ENCODE data around the gene RING1.

The RING1 gene

GRCh38 chr6:33208091-33208967 lies at the start of gene RING1:
RING1 (plus strand) TSS chr6:33208500; CDS start chr6:33208823, 323 bp downstream.
- DNase-seq (ENCODE audit: low read depth) = no peak

GRCh38 chr6:33160096-33160495 lies 48.2 kb upstream of the RING1 start:
- DNase-seq (ENCODE audit: low read depth) = no peak

- DNase-seq (ENCODE audit: low read depth) = no peak
Measured at GRCh38 chr6:33160728-33161344, 47.5 kb upstream of the RING1 start.

GRCh38 chr6:33161354-33162331 lies 46.7 kb upstream of the RING1 start:
- no peak for DNase-seq (ENCODE audit: low read depth)

- DNase-seq (ENCODE audit: low read depth) = no peak
Measured at GRCh38 chr6:33163540-33163939, 44.8 kb upstream of the RING1 start.

GRCh38 chr6:33164176-33164575 lies 44.1 kb upstream of the RING1 start:
- no peak for DNase-seq (ENCODE audit: low read depth)

GRCh38 chr6:33164665-33165373 lies 43.5 kb upstream of the RING1 start:
- no peak for DNase-seq (ENCODE audit: low read depth)

- no peak for DNase-seq (ENCODE audit: low read depth)
Measured at GRCh38 chr6:33165581-33166258, 42.6 kb upstream of the RING1 start.

- no peak for DNase-seq (ENCODE audit: low read depth)
Measured at GRCh38 chr6:33166363-33166762, 41.9 kb upstream of the RING1 start.

GRCh38 chr6:33166811-33167210 lies 41.5 kb upstream of the RING1 start:
- no peak for DNase-seq (ENCODE audit: low read depth)

GRCh38 chr6:33167374-33168283 lies 40.7 kb upstream of the RING1 start:
- no peak for DNase-seq (ENCODE audit: low read depth)

- no peak for DNase-seq (ENCODE audit: low read depth)
Measured at GRCh38 chr6:33168284-33168601, 40.1 kb upstream of the RING1 start.

GRCh38 chr6:33168639-33169038 lies 39.7 kb upstream of the RING1 start:
- DNase-seq (ENCODE audit: low read depth) = no peak

GRCh38 chr6:33169291-33170175 lies 38.8 kb upstream of the RING1 start:
- no peak for DNase-seq (ENCODE audit: low read depth)

GRCh38 chr6:33170176-33171015 lies 37.9 kb upstream of the RING1 start:
- DNase-seq (ENCODE audit: low read depth) = no peak

- DNase-seq (ENCODE audit: low read depth) = no peak
Measured at GRCh38 chr6:33171016-33171879, 37.1 kb upstream of the RING1 start.

All from non-pigmented ciliary epithelial cell (primary cell).